Measurements from ENCODE around the gene DAPK2.

Gene DAPK2

DNA sequence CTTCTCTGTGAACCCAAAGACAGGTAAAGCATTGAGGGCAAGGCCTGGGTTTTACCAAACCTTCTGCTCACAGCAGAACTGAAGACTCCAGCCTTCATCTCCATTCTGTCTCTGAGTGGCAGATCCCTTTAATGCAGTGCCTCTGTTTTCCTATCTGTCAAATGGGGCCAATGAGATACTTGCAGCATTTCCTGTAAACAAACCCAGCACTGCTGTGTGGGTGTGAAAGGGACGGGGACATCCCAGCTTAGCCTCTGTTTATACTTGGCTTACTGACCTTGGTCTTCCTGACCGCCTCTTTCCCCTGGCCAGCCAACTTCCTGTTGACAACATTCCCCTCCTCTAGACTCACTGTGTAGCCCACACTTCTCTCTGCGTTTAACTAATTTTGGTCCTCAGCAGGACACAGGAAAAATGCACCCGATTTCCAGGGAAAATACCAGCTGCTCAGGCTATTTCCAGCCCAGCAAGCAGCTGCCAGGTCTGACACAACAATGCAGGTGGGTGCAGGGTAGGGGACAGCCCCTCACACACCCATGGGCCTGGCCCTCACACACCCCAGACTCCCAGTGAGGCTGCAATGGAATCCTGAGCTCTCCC is 106.7 kb downstream of the DAPK2 start:
- DNase-seq = peak; percentile 22

DNA sequence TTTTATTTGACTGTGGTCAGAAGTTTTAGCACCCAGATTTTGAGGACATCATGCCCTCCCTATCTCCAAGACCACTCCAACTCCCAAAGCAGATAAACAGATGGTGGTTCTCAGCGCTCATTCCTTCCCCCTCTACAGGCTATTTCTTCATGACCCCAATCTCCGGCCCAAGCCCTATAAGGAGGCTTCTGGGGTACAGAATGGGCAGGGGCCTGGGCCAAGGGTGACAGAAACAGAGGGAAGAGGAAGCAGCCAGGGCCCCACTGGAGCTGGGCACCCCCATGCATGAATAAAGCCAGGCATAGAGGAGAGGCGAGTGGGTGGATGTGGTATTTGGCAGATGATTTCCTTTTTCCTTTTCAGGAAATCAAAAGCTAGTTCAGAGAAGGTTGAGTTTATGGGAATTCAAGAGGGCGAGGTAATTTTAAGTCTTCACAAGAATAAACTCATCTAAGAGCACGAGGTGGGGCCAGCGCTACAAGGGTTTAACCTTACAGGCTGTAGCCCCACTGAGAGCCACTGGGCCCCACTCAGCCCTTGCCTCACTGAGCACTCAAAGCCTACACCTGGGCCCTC is 107.7 kb downstream of the DAPK2 start:
- DNase-seq = peak; percentile 66

GRCh38 chr15:63933522-63933921 is 112.8 kb downstream of the DAPK2 start:
- peak; percentile 15 for DNase-seq

DNA sequence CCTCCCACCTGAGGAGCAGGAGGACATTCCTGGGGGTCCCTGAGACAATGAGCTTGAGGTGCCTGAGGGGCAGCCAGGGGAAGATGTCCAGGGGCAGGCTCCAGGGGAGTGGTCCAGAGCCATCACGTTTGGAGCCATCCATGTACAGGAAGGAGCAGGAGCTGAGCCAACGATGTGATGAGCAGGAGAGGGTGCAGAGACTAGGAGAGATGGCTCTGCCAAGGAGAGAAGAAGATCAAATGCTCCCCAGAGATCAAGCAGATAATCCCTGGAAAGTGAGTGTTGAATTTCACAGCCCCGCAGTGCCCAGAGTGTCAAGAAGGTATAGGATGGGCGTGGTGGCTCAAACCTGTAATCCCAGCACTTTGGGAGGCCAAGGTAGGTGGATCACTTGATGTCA is 114.7 kb downstream of the DAPK2 start:
- DNase-seq = no peak

- no peak for DNase-seq
Measured at GRCh38 chr15:63930034-63930433, 116.3 kb downstream of the DAPK2 start.

DNA sequence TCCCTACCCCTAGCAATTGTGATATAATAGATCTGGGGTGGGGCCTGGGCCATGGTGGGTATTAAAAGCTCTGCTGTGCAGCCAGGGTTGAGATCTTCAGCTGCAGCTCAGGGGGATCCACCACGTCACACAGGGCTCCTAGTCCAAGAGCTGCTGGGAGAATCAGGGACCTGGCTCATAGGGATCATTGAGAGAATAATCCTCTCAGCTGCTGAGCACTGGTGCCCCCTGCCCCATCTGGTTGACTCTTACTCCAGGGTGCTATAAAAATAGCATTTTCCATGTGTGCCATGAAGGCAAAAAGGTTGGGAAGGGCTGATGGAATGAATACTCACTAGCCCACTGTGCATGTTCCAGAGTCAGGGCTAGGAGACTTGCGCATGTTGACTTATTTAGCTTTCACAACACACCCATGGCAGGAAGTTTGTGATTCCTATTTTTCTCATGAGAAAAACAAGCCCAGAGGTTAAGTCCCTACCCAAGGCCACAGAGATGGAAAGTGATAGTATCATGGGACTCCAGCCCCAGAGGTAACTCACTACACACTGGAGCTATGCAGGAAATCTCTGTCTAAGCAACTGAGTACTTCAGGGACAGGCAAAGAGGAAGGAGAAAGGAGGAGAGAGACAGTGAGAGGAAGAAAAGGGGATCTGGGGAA is 118.0 kb downstream of the DAPK2 start:
- DNase-seq = no peak

DNA sequence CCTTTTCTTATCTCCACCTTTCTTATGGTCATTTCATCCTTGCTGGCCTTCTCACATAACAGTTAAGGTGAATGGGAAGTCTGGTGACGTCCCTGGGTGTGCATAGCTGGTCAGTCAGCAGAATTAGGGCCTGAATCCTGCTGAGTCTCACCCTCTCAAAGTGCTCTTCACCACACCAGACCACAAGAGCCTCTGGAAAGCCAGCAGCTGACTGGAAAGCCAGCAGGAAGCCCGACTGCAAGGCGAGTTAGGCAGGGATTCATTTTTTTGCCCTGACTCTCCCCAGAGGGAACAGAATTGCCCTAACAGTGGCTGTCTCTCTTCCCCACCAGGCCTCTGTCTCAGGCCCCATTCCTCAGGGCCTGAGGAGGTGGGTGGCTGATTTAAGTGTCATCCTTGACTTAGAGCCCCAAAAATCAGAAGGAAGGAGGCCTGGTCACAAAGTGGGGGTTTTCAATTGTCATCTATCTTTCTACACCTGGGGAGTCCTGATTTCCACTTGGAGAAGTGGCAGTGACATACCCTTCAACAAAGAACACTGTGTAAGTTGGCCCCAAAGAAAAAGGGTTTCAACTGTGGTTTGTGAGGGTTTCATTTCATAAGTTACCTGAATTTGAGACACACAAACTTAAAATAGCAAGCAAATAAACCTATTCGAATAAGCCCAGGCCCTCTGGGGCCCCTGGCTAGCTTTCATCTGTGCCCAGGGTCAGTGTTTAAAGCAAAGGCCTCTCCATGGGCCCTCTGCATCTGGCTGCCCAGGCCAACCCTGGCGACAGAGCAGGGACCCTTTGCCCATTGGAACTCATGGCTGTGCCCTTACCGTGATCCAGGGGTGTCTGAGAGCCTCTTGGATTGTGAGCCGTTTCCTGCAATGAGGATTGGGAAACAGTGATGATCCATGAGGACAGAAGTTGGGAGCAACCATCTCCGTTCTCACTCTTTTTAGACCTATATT is 122.0 kb downstream of the DAPK2 start:
- DNase-seq = no peak

GRCh38 chr15:63922916-63923315 is 123.4 kb downstream of the DAPK2 start:
- no peak for DNase-seq

- no peak for DNase-seq
Measured at GRCh38 chr15:63922261-63922904, 123.9 kb downstream of the DAPK2 start.

GRCh38 chr15:63920504-63921175 is 125.6 kb downstream of the DAPK2 start:
- DNase-seq = no peak

GRCh38 chr15:63918901-63919348 is 127.4 kb downstream of the DAPK2 start:
- peak; percentile 67 for DNase-seq

DNA sequence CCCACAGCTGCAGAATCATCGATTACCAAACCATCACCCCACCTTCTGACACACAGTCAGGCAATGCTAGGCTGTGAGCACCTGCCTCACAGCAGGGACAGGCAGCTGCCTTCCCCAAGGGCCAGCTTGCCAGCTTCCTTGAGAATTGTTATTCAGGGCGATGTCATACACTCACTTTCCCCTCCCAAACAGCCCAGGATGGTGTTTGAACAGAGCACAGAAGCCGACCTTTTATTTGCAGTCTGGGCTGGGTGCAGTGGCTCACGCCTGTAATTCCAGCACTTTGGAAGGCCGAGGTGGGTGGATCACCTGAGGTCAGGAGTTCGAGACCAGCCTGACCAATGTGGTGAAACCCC is 128.0 kb downstream of the DAPK2 start:
- DNase-seq = no peak

DNA sequence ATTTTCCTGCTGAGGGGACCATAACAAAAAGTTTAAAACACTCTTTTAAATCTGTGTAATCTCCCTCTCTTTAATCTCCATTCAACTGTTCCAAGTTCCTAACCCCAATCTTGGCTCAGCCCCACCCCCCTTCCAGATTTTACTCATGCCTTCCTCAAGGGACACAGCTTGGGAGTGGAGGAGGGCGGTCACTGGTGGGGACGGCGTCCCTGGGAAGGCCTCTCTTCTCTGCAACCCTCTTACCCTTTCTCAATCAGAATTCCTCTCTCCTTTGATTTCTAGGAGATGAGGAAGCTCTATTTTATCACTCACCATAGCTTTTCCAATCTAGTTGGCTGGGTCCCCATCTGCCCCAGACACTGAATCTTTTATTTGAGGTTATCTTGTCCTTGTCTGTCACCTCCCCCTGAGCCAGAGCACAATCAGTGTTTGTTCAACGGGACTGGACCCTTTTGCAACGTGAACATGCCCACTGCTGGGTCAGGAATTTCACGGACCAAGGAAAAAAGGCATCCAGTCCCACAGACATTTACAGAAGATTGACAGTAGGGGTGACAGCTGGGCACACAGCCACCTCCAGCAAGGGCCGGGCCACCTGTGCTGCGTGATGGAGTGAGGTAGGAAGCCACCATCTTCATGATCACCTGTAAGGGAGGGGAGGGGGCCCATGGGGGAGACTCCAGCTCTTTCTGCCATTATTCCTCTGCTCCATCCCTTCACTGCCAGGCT is 128.5 kb downstream of the DAPK2 start:
- no peak for DNase-seq

DNA sequence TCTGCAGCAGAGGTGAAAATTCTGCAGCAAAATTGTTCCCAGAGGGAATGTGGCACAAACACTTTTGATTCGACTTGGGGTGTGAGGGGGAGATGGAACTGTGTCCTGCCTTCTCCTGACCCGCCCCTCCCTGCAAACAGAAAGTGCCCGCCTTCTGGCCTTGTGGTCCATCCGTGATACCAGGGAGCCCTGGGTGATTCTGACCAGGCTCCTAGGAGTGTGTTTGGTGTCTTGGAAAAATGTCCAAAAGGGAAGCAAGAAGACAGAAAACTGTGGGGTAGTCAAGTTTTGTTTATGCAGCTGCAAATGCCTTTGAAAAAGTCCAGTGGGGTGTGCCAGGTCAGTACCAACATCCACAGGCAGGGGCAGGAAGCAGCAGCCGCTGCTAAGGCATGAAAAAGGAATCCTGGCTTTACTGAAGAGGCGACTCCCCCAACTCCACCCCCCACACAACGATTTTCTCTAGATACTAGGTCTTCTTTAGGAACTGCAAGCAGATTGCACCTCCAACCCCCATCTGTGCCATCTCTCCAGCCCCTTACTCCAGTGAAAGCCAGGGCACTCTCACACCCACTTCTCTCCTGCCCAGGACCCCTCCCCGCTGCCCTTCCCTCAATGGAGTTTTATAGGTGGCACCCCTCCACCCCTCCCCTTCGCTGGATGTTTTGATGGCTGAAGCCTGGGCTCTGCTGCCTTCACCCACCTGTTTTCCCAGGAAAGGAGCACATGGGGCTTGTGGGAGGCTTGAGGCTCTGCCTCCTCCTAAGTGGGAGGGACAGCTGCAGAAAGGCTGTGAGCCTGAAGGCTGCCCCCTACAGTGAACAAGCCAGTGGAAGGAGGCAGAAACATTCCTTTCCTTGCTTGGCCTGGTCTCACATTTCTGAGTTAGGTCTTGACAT is 130.2 kb downstream of the DAPK2 start:
- no peak for DNase-seq

DNA sequence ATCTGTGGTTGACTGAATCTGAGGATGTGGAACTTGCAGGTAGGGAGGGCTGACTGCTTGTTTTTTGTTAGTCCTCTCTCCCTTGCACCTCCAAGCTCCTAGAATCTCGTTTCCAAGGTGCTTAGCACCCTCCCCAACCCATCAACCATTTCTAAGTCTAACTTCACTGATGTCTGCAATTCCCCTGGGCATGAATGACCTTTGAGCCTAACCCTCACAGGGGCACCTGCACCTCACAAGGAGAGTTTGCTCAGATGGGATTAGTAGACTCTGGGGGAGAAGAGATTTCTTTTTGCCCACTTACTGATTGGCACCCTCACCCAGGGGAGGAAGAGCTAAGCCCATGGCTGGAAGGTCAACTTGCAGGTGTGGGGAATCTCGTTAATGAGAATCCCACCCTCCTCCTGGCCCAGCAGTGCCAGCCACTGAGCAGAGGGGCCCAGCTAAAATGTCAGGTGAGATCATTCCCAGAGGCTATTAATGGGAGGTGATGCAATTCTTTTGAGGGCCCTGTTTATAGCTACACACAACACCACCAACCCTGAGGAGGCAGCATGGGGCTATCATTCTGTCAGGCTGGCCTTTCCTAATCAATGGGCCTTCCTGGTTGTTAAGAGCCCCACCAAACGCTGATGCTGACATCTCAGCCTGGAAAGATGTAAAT is 130.9 kb downstream of the DAPK2 start:
- DNase-seq = no peak

DNA sequence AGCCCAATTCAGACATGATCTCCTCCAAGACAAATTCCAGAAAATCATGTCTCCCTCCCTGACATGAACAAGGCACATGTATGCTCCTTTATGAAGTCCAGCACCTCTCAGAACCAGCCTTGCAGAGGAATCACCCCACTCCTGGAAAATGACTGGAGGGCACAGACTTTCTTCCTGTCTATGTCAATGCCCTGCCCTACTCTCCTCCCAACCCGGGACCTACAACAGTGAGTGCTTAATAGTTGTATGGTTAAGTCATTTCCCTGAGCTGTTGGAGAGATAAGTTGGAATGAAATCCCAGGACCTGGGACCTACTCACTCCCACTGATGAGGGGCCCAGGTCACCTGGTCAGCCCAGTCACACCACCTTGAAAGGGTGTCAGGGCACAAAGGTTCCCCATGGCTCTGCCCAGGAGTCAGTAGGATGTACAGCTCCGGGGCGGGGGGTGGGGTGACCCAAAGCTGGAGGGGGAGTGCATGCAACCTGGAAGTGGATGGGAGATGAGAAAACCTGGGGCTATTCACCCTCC is 132.4 kb downstream of the DAPK2 start:
- no peak for DNase-seq

DNA sequence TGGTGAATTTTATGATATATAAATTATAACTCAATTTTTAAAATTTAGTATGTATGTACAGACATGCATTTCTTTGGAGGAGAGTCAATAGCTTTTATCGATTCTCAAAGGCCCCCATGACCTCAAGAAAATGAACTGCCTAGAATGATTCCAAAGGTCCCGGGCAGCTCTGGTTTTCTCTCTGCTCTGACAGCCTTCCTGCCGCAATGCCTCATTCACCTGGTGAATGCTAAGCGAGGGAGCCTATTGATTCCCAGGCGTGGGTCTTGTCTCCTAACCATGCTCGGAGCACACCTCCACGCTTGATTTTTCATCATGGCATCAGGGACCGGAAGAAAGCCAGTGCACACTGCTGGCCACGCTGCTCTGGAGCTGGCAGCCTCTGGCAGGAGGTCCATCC is 132.9 kb downstream of the DAPK2 start:
- DNase-seq = no peak

DNA sequence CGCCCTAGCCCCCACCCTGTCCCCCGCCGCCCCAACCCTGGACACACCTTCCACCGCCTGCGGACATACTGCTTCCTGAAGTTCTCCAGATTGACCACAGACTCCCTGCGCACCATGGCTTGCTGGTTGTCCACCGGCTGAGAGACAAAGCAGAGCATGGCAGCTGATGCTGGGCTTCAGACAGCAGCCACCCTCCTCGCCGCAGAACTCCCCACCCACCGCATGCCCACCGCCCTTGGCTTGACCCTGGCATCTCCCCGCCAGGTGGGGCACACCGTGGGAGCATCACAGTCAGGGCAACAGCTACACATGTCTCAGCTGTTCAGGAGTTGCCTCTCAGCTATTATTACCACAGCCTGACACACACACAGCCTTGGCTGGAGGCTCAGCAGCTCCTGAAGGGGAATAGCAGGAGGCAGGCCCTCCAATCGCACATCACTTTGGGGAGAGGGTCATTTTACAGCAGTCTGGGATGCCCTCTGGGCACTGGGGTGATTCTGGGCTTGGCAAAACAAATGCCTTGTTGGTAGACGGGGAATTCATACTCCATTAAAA is 134.1 kb downstream of the DAPK2 start:
- DNase-seq = no peak

- DNase-seq = no peak
Measured at GRCh38 chr15:63911160-63911559, 135.1 kb downstream of the DAPK2 start.
